ENCODE measurements around the gene RAMP2.

DNA sequence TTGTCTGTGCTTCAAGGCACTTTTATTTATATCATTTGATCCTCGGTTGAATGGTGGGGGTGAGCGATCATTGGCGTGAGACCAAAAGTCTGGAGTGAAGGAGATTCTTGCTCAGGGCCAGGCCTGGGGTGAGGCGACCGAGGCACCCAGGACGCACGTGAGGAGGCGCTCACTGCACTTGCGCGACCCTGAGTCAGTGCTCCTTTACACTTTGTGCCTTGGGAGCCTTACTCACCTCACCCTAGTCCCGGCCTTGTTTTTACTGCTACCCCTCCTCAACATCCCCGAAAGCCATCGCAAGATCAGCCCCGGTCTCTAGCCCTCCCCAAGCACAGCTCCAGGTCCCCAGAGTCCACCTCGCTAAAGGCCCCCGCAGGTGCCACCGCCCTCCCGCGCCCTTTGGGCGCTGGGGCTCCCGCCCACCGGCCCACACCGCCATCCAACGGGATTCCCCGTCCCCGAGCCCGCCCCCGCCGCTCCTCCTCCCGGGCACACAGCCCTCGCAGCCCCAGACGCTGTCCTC is 16.7 kb upstream of the RAMP2 start:
- TF ChIP-seq EZH2 (IDR thresholded peaks at IDR 0.05; ENCODE audit: insufficient read depth, poor library complexity, severe bottlenecking) (no peak), EZH2phosphoT487 (IDR thresholded peaks at IDR 0.05; ENCODE audit: insufficient read depth, low read depth) (no peak)
